NCI-H146 (cell line): ENCODE results near the gene VSIG1.

Source experiments
- DNase-seq: peaks from one replicate; lab custom pipeline; 2025; lab: John Stamatoyannopoulos, UW

The VSIG1 gene

DNA sequence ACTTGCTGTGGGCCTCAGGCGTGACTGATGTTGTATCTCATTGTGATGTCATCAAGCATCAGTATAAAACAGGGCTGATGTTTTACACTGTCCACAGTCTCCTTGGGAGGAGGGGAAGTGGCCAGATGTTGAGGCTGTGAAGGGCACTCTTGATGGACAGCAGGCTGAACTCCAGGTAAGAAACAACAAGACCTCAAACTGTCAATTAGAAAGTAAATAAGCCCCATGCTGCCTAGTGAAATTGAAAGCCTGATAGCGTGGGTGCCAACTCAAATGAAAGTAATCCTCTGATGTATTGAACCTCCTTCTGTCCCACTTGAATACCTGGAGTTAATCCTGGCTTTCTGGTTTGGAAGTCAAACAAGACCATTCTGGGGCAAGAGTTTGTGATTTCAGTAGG lies 19.7 kb downstream of the VSIG1 start:
- no peak for DNase-seq

DNA sequence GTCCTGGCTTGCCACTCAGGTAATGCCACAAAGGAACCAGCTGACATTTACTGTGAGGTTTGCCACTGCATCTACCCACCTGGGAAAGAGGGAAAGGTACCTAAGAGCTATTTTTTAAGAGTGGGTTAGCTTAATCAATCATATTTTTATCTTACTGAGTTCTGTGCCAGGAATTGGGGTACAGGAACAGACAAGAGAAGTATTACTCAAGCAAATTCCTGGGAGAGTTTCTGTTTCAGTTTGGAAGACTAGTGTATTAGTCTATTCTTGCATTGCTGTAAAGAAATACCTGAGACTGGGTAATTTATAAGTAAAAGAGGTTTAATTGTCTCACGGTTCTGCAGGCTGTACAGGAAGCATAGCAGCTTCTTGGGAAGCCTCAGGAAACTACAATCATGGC lies 23.3 kb downstream of the VSIG1 start:
- DNase-seq = no peak

DNA sequence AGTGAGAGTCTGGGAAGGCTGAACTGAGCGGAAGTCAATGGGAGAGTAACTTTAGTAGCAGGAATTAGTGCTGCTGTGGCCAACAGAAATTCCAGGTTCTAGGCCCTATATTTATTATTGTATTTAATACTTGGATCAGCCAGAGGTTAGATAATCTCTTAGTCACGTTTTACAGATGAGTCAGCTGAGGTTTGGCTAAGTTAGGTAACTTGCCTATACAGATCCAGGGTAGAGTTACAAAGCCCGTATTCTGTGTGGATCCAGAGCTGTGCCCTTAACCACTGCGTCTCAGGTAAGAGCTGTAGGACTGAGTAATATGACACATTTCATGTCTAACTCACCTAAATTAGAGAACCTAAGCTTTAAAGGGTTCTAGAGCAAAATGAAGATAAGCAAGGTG lies 26.0 kb downstream of the VSIG1 start:
- DNase-seq = no peak

- DNase-seq = no peak
Measured at GRCh38 chrX:108071578-108071977, 26.7 kb downstream of the VSIG1 start.

DNA sequence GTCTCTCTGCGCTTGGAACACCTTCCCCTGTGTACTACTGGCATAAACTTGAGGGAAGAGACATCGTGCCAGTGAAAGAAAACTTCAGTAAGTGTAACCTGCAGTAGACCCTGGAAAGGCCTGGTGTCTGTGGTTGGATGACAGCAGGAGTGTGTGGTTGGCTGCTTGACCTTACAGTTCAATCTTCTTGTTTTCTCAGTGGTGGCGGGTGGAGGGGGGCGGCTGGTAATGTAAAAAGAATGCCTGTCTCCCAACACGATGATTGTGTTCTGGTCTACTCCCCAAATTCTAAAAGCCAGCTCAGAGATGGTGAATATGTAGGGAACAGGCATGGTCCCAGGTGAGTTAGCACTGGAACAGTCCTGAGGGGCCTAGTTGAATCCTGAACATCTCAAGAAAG lies 27.9 kb downstream of the VSIG1 start:
- DNase-seq = no peak

DNA sequence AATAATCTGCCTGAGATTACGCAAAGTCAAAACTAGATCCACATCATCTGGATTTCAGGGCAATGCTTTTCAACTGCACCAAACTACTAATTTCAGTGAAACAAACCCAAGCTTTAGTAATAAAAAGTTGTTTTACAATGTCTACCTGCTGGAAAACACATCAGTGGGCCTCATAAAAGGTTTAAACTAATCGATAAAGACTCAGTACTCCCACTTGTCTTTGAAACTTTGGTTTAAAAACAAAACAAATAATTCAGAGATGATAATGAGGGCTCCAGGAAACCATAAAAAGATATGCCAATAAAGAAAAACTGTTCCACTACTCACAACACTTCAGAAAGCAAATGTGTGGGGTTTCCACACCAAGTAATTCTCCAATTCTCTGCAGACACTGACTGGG lies 36.2 kb downstream of the VSIG1 start:
- no peak for DNase-seq

DNA sequence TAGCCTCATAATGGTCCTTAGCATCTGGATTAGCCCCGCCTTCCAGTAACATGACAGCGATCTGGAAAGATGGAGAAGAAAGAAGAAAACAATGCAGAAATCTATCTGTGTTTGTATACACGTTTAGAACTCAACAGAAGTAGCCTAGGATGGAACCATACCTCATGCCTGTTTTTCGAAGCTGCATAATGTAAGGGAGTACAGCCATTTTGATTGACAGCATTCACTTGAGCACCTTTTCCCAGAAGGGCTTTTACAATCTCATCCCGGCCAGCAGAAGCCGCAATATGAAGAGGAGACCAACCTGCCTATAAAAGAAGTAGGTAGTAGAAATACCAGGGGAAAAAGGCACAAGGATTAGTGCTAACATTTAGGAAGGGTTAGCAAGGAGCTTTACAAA lies 42.9 kb downstream of the VSIG1 start:
- no peak for DNase-seq

- DNase-seq = no peak
Measured at GRCh38 chrX:108088511-108088910, 43.6 kb downstream of the VSIG1 start.

- DNase-seq = no peak
Measured at GRCh38 chrX:108090491-108091263, 45.8 kb downstream of the VSIG1 start.

DNA sequence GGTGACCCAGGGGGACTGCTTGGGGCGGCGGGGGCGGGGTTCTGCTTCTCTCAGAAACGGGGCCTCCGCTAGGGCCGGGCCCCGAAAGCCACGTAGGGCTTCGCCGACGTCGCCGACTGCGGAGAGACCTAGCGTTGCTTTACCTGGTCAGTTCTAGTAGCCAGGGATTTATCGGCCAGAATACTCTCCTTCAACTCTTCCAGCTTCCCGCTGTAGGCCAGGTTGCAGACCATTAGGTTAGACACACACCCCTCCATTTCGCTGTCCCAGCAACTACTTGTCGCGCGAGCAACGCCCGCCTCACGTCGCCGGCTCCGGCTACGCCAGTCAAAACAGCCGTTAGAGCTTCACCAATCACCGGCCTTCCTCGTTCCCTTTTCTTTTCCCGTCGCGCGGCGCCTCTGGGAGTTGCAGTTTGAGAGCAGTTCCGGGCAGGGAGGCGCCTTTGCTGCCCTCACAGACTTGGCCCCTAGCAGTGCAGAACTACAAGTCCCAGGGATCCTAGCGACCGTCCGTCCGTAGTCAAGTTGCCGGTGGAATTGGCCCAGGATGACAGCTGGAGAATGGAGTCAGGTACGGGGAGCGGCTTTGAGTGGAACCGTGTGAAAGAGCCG lies 46.5 kb downstream of the VSIG1 start, which contains the start of the genes ATG4A and PSMD10:
Gene ATG4A (plus strand): TSS at position 515 of the 614 bp plus-strand sequence. CDS start 49 bp downstream, at position 564.
Gene PSMD10 (minus strand): TSS at position 279 of the 614 bp plus-strand sequence. CDS start 22 bp downstream, at position 257.
- DNase-seq = peak; percentile 95

DNA sequence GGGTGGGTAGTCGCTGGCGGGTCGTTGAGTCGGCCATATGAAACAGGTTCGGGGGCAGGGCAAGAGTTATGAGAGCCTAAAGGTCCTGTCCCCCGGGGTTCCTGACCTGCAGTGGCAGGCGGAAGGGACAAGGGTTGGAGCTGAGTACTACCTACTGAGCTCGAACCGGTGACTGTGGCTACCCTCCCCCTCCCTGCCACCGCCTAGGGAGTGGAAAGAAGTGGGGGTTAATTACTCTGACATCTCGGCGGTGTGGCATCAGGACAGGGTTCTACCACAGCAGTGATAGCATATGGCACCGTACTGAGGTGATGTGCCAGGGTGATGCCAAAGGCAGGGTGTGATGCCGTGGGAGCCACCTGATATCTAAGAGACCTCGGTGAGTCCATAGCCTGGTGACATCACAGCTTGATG lies 47.0 kb downstream of the VSIG1 start:
- no peak for DNase-seq

GRCh38 chrX:108097380-108097779 lies 52.5 kb downstream of the VSIG1 start:
- DNase-seq = no peak

GRCh38 chrX:108105473-108105872 lies 60.6 kb downstream of the VSIG1 start:
- DNase-seq = no peak

- no peak for DNase-seq
Measured at GRCh38 chrX:108114541-108114940, 69.7 kb downstream of the VSIG1 start.

- no peak for DNase-seq
Measured at GRCh38 chrX:108117988-108118387, 73.1 kb downstream of the VSIG1 start.

GRCh38 chrX:108121291-108121690 lies 76.4 kb downstream of the VSIG1 start:
- no peak for DNase-seq

DNA sequence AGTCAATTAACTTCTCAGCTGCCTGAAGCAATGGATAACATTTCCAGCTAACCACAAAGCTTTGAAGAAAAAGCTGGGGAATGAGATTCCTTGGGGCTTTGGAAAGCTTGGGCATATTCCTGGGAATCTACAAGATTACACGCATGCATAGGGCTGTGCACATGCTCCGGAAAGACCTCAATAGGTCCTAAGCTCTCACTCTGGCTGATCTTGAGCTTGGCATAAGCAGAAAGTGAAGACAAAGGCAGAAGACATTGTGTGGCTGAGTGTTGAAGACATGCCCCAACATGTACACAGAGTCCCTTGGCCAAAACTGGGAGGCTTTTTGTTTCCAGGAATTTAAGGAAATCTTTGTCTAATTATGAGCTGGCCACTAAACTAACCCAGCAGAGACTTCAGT lies 77.9 kb downstream of the VSIG1 start:
- no peak for DNase-seq

GRCh38 chrX:108123591-108124366 lies 78.9 kb downstream of the VSIG1 start:
- no peak for DNase-seq

DNA sequence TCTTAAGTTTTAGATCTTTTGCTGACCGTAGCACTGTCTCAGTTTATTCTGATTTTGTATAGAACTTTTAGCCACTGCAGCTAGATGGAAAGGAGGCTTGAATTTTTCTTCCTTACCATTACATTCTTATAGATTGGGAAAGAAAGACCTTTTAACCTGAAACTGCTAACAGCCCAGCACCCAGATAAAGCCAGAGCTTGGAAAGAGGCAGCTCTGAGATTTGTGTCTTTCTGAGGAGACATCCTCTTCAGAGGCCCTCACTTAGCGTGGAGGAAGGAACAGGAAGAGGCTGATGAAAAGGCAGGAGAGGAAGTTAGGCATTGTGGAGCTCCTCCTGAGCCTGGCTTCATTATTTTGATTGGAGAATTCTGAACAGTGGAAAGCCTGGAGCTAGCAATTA lies 81.8 kb downstream of the VSIG1 start:
- no peak for DNase-seq

DNA sequence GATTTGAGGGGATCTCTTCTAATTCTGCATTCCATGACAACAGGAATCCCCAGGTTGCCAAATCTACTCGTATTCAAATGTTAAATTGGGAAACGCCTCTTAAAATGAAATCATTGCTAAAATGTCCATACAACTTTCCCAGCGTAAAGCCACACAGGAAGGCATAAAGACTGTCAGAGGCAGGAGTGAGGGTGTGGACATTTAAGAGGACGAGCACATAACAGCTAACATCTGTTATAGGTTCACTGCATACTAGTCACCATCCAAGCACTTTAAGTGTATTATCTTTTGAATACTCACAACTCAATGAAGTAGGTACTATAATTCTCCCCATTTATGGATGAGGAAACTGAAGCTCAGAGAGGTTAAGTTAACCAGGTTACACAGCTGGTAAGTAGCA lies 82.3 kb downstream of the VSIG1 start:
- no peak for DNase-seq
